SK-N-MC (cell line): ENCODE results near the gene ZNF436.

Source experiments
- EZH2 ChIP-seq: fragments of 200-600 bp; sonication (generic); IDR thresholded peaks from one replicate; pipeline ENCODE4 v1.6.1; 2017; ENCODE audit warnings: antibody characterized with exemption
- FOXP2 ChIP-seq: optimal IDR thresholded peaks from 2 replicates; pipeline ENCODE3; 2011; ENCODE audit warnings: mild to moderate bottlenecking, moderate library complexity; ENCODE audit not compliant: insufficient read depth; ENCODE audit errors: extremely low read length, control extremely low read depth
- POLR2AphosphoS5 ChIP-seq: IDR thresholded peaks from 2 replicates; pipeline ENCODE4 v1.6.1; 2012; ENCODE audit warnings: mild to moderate bottlenecking, low read depth, low read length, borderline replicate concordance

- TF ChIP-seq EZH2 (no peak), POLR2AphosphoS5 (no peak), FOXP2 (no peak)
Measured at GRCh38 chr1:23396380-23396779, 26.7 kb upstream of the ZNF436 start.
